Heart left ventricle (tissue), 16 donors: ENCODE data around the gene ERFE. TPM values are rescaled to one million over a fixed set of nuclear protein-coding genes. Genes with fewer than 3 reads are reported as not detected.

Experiments used
- ATAC-seq, 4 donors: fragments of 200-7000 bp; cut with Tn5 transposase; one replicate each; pipeline ENCODE4 v1.9.1; 2020 to 2022; ENCODE audit warnings: moderate library complexity in 4 of 4, mild to moderate bottlenecking in 3 of 4, moderate number of reproducible peaks in 1 of 4
- DNase-seq, 5 donors: peaks; one replicate each; pipeline ENCODE4 v3.0.0-alpha.2; 2020
- H3K27ac ChIP-seq, 12 donors: fragments of 200-600 bp; sonication (generic) in 4 of 12; one replicate each; pipeline versions ENCODE4 v1.5.0 to v1.8.0; 2016 to 2022; ENCODE audit warnings: mild to moderate bottlenecking in 2 of 12
- H3K27me3 ChIP-seq, 9 donors: fragments of 200-600 bp; sonication (generic) in 2 of 9; one replicate each; pipeline versions ENCODE4 v1.5.1 to v1.8.0; 2016 to 2022; ENCODE audit warnings: mild to moderate bottlenecking in 3 of 9
- H3K36me3 ChIP-seq, 9 donors: fragments of 200-600 bp; sonication (generic) in 2 of 9; one replicate each; pipeline versions ENCODE4 v1.5.0 to v1.8.0; 2018 to 2022; ENCODE audit warnings: mild to moderate bottlenecking in 2 of 9
- H3K4me1 ChIP-seq, 12 donors: fragments of 200-600 bp; sonication (generic) in 4 of 12; one replicate each; pipeline versions ENCODE4 v1.5.0 to v1.8.0; 2016 to 2022; ENCODE audit warnings: mild to moderate bottlenecking in 3 of 12
- H3K4me3 ChIP-seq, 12 donors: fragments of 200-600 bp; sonication (generic) in 4 of 12; one replicate each; pipeline versions ENCODE4 v1.5.0 to v1.8.0; 2017 to 2022; ENCODE audit warnings: mild to moderate bottlenecking in 9 of 12, moderate library complexity in 4 of 12
- H3K9me3 ChIP-seq, 12 donors: fragments of 200-600 bp; sonication (generic) in 4 of 12; one replicate each; pipeline versions ENCODE4 v1.5.0 to v1.8.0; 2016 to 2022; ENCODE audit warnings: mild to moderate bottlenecking in 1 of 12
- POLR2A ChIP-seq, 2 donors: fragments of 450-650 bp; IDR thresholded peaks; one replicate each; pipeline ENCODE4 v1.6.1; 2017; ENCODE audit warnings: antibody characterized with exemption in 2 of 2, mild to moderate bottlenecking in 2 of 2, moderate library complexity in 2 of 2
- WGBS, 4 donors: extraction: QIAGEN DNeasy Blood & Tissue Kit in 2 of 4; methylation state at CpG; one replicate each; pipeline versions ENCODE4 v1.1.5 to v1.1.7; 2013 to 2018; 5-methylcytosine and 5-hydroxymethylcytosine counted together
- intact Hi-C, 10 donors: fragments of 100-400 bp; cut with DNase I; formaldehyde crosslinking; loops; one replicate each; pipeline versions ENCODE4 v1.11.1 to v1.14.2; 2022
- polyA plus RNA-seq, 2 donors: library from polyadenylated mRNA; stranded (reverse); fragments of 200-250 nt; gene quantifications; one replicate each; pipeline ENCODE4 v1.2.3, GENCODE V29; 2013
- total RNA-seq, 9 donors: library from RNA; depleted of rRNA in 2 of 9; stranded (reverse); fragments of >200 nt in 2 of 9; fragmentation: NEBNext Ultra II Directional in 3 of 9; extraction: Animal tissue kit (Norgen Biotek cat#: 25700) in 3 of 9; gene quantifications; one replicate each; pipeline versions ENCODE4 v1.1.0 to v1.2.4, GENCODE V29; 2016 to 2023
- TF ChIP-seq, protein P1 (sequence below), 12 donors: fragments of 200-600 bp; sonication (generic) in 4 of 12; IDR thresholded peaks; one replicate each; pipeline versions ENCODE4 v1.5.0 to v1.8.0; 2018 to 2022; ENCODE audit warnings: antibody characterized with exemption in 12 of 12, mild to moderate bottlenecking in 5 of 12
- donor health status: ischemic (EF 13 %, LVEDD 7.1; RV severe dilation, severe dysfunction).
- donor health status: healthy with polysubstance abuse.
- donor health status: DM: no; HTN: yes; CAD: no.
- donor health status: DM: no; HTN: no; CAD: no.
- donor health status: ischemic (EF 25% LVEDD 6.9; RV normal size, moderate dysfunction).
- donor health status: ischemic (EF 25% LVEDD 5.7; RV mildly dilated, moderate dysfunction).
- donor health status: healthy.
- donor health status: DM: yes; HTN: yes; CAD: no.
- donor health status: ischemic (EF 35%, LVEDD 5.7; RV mildly dilated, moderate dysfunction).
- donor health status: nonischemic (EF 11% LVEDD 7.7; RV severe dilation, severe dysfunction).
- donor health status: DM: yes; HTN: yes; CAD: no.
- donor health status: PGD.
- donor health status: ischemic (EF 29% LVEDD 5.4; RV normal size, mild dysfunction).
- donor health status: nonischemic (EF 23%, LVEDD 6.1; RV moderate dilation, normal function).

Gene ERFE
- total and polyA plus RNA-seq, 11 donors, result 0.08 to 1.8 (median 0.48) TPM; not detected in 3

GRCh38 chr2:238150686-238151085, 8.1 kb upstream of the ERFE start:
- H3K27me3 ChIP-seq, result no peaks in the 10 kb centered on the region
- WGBS, 4 donors, result 90 to 93% (median 92%) methylated on average over 25 of the region's 25 CpGs; no CpG with 5 or more reads in 1 of the 4 donors
- TF ChIP-seq, protein P1, sequence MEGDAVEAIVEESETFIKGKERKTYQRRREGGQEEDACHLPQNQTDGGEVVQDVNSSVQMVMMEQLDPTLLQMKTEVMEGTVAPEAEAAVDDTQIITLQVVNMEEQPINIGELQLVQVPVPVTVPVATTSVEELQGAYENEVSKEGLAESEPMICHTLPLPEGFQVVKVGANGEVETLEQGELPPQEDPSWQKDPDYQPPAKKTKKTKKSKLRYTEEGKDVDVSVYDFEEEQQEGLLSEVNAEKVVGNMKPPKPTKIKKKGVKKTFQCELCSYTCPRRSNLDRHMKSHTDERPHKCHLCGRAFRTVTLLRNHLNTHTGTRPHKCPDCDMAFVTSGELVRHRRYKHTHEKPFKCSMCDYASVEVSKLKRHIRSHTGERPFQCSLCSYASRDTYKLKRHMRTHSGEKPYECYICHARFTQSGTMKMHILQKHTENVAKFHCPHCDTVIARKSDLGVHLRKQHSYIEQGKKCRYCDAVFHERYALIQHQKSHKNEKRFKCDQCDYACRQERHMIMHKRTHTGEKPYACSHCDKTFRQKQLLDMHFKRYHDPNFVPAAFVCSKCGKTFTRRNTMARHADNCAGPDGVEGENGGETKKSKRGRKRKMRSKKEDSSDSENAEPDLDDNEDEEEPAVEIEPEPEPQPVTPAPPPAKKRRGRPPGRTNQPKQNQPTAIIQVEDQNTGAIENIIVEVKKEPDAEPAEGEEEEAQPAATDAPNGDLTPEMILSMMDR (IDR thresholded peaks at IDR 0.05), result no peak
- no peak for TF ChIP-seq POLR2A (IDR thresholded peaks at IDR 0.05)
- H3K4me3 ChIP-seq, result no peak overlapping the region
- intact Hi-C loops, result loop anchor here in 1 of 10 donors (10.0 kb wide), 1 partner anchor 104 kb away; no protein-coding TSS in a partner anchor
- H3K36me3 ChIP-seq, result peaks cover 0 to 13% (median 0%) of the 10 kb centered on the region in 9 donors
- ATAC-seq, result peak in 1 of 4 donors; percentile 2
- H3K9me3 ChIP-seq, result no peaks in the 10 kb centered on the region
- no peak for DNase-seq
- peaks cover 0 to 6% (median 0%) of the 10 kb centered on the region in 12 donors for H3K4me1 ChIP-seq
- no peak overlapping the region for H3K27ac ChIP-seq

GRCh38 chr2:238151205-238151604, 7.6 kb upstream of the ERFE start:
- DNase-seq (no peak), ATAC-seq (no peak)
- WGBS, 4 donors, result 82 to 88% (median 83%) methylated on average over 8 to 13 of the region's 13 CpGs
- no peak overlapping the region for H3K27ac ChIP-seq
- no peaks in the 10 kb centered on the region for H3K9me3 ChIP-seq
- H3K4me3 ChIP-seq, result no peak overlapping the region
- no peak for TF ChIP-seq POLR2A (IDR thresholded peaks at IDR 0.05)
- TF ChIP-seq, protein P1 (IDR thresholded peaks at IDR 0.05), result no peak
- intact Hi-C loops, result loop anchor here in 1 of 10 donors (10.0 kb wide), 1 partner anchor 104 kb away; no protein-coding TSS in a partner anchor
- no peaks in the 10 kb centered on the region for H3K27me3 ChIP-seq
- peaks cover 0 to 9% (median 0%) of the 10 kb centered on the region in 9 donors for H3K36me3 ChIP-seq
- peaks cover 0 to 7% (median 0%) of the 10 kb centered on the region in 12 donors for H3K4me1 ChIP-seq

DNA sequence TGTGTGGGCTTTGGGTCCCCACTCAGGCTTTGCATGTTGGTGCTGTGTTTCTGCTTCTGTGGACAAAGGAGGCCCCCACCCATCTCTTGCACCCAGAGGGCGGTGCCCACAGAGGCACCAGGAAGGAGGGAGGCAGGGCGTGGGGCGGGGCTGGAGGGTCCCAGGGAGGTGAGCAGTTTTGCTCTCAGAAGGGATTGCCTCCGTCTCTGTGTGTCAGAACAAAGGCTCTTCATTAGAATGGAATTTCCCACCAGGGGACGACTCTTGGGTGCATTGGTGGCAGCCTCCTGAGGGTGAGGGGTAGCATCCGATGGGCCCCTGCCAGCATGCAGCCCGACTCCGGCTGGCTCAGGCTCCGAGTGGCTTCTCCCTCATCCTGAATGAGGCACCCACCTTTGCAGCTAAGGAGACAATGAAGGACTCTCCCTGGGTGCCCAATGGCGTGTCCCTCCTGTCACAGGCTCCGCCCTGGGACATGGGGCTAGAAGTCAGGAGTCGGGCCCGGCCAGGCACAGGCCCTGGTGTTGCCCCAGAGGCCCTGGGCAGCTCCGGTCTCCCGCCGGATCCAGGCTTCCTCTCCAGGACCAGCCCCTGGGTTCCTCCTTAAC, 7.0 kb upstream of the ERFE start:
- 77 to 82% (median 80%) methylated on average over 10 to 16 of the region's 16 CpGs for WGBS, 4 donors
- Histone ChIP-seq H3K4me1 (peaks cover 0 to 7% (median 0%) of the 10 kb centered on the region in 12 donors), H3K36me3 (peaks cover 0 to 9% (median 0%) of the 10 kb centered on the region in 9 donors), H3K27me3 (no peaks in the 10 kb centered on the region), H3K4me3 (no peak overlapping the region), H3K9me3 (no peaks in the 10 kb centered on the region), H3K27ac (no peak overlapping the region)
- no peak for TF ChIP-seq POLR2A (IDR thresholded peaks at IDR 0.05)
- TF ChIP-seq, protein P1 (IDR thresholded peaks at IDR 0.05), result no peak
- DNase-seq (no peak), ATAC-seq (no peak)
- intact Hi-C loops, result loop anchor here in 1 of 10 donors (10.0 kb wide), 1 partner anchor 103 kb away; no protein-coding TSS in a partner anchor
